ENCODE results near the gene RAB10. TPM values are rescaled to one million over a fixed set of nuclear protein-coding genes. Genes with fewer than 3 reads are reported as not detected.
"Not testable (repeated sequence)": the region's sequence is repeated elsewhere in the genome, so short reads cannot be mapped to it uniquely, and the experiment has no call there.

Gene RAB10
- polyA plus RNA-seq, 1 donor (not counting 4 experiments of a cell fraction or from before 2014, with no cell fraction given) = 252 TPM

DNA sequence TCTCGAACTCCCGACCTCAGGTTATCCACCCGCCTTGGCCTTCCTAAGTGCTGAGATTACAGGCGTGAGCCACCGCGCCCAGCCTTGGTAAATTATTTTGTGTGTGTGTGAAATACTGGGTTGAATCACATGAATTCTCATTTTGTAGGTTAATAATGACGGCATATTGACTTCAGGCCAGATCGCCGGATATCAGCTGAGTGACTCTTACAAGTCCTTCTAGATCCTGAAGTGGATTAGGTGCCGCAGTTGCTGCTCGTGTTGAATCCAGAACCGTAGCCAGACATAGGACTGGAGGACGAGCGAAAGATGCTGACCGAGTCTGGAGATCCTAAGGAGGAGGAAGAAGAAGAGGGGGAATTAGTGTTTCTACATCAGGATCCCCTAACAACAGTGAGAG is 39.4 kb upstream of the RAB10 start:
- no peak overlapping the region for H3K9ac ChIP-seq (ENCODE audit: control insufficient read depth, extremely low read depth, insufficient read depth, low read length)
- no peak overlapping the region for H3K4me3 ChIP-seq (ENCODE audit: control insufficient read depth in 2 of 3, extremely low read depth in 1 of 3, insufficient read depth in 2 of 3, low read depth in 1 of 3, low read length in 3 of 3)
- H3K4me1 ChIP-seq (ENCODE audit: control insufficient read depth, extremely low read depth, insufficient read depth, low read length) = peaks cover 16% of the 10 kb centered on the region
- dilution Hi-C loops (cut with MboI; ENCODE audit: extremely low pct_ligation_motif_present, low sequenced_read_pairs) = no loop called here
- FAIRE-seq = no peak
- no peaks in the 10 kb centered on the region for H3K9me3 ChIP-seq (ENCODE audit: control insufficient read depth, low read depth, low read length)
- no peak overlapping the region for H3K27ac ChIP-seq (ENCODE audit: control insufficient read depth, insufficient read depth, low read length)
- no peaks in the 10 kb centered on the region for H3K36me3 ChIP-seq (ENCODE audit: control insufficient read depth in 2 of 2, extremely low read depth in 1 of 2, insufficient read depth in 2 of 2, low read length in 2 of 2)
- TF ChIP-seq EZH2 (IDR thresholded peaks at IDR 0.05; ENCODE audit: low read length) = no peak
- TF ChIP-seq, protein P1, sequence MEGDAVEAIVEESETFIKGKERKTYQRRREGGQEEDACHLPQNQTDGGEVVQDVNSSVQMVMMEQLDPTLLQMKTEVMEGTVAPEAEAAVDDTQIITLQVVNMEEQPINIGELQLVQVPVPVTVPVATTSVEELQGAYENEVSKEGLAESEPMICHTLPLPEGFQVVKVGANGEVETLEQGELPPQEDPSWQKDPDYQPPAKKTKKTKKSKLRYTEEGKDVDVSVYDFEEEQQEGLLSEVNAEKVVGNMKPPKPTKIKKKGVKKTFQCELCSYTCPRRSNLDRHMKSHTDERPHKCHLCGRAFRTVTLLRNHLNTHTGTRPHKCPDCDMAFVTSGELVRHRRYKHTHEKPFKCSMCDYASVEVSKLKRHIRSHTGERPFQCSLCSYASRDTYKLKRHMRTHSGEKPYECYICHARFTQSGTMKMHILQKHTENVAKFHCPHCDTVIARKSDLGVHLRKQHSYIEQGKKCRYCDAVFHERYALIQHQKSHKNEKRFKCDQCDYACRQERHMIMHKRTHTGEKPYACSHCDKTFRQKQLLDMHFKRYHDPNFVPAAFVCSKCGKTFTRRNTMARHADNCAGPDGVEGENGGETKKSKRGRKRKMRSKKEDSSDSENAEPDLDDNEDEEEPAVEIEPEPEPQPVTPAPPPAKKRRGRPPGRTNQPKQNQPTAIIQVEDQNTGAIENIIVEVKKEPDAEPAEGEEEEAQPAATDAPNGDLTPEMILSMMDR (optimal IDR thresholded peaks at IDR 0.05 in 1 of 3, IDR thresholded peaks at IDR 0.05 in 1 of 3, conservative IDR thresholded peaks at IDR 0.05 in 1 of 3; ENCODE audit: extremely low read depth in 1 of 3, insufficient read depth in 2 of 3, low read length in 3 of 3) = no peak
- no peaks in the 10 kb centered on the region for H4K20me1 ChIP-seq (ENCODE audit: control insufficient read depth, extremely low read depth, insufficient read depth, low read length)
- no peak for DNase-seq (ENCODE audit: low read depth, low spot score)
- no peaks in the 10 kb centered on the region for H3K9me1 ChIP-seq (ENCODE audit: control insufficient read depth, extremely low read depth, insufficient read depth, low read length)
- H2AFZ ChIP-seq (ENCODE audit: control insufficient read depth, low read length) = no peak overlapping the region
- H3K27me3 ChIP-seq (ENCODE audit: control insufficient read depth, extremely low read depth, insufficient read depth, low read length) = no peaks in the 10 kb centered on the region
- H3K4me2 ChIP-seq (ENCODE audit: control insufficient read depth, extremely low read depth, insufficient read depth, low read depth, low read length) = no peak overlapping the region
- no peaks in the 10 kb centered on the region for H3K79me2 ChIP-seq (ENCODE audit: control insufficient read depth, insufficient read depth, low read length)

DNA sequence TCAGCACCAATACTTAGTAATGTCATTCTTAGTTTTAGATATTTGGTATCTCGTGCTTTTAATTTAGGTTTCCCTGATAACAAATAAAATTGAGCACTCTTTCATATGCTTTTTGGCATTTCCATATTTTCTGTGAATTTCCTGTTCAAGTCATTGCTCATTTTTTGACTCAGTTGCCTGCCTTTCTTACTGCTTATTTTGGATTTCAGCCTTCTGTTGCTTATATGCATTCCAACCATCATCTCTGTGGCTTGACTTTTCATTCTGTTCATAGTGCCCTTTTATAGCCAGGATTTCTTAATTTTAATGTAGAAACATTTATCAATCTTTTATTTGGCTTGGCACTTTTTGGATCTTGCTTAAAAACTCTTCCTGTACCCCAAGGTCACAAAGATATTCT is 37.0 kb upstream of the RAB10 start:
- H3K9me3 ChIP-seq (ENCODE audit: control insufficient read depth, low read depth, low read length) = no peaks in the 10 kb centered on the region
- no peaks in the 10 kb centered on the region for H3K27me3 ChIP-seq (ENCODE audit: control insufficient read depth, extremely low read depth, insufficient read depth, low read length)
- no peak overlapping the region for H3K4me2 ChIP-seq (ENCODE audit: control insufficient read depth, extremely low read depth, insufficient read depth, low read depth, low read length)
- no peak overlapping the region for H2AFZ ChIP-seq (ENCODE audit: control insufficient read depth, low read length)
- no peak for DNase-seq (ENCODE audit: low read depth, low spot score)
- H3K9ac ChIP-seq (ENCODE audit: control insufficient read depth, extremely low read depth, insufficient read depth, low read length) = no peak overlapping the region
- no peaks in the 10 kb centered on the region for H3K9me1 ChIP-seq (ENCODE audit: control insufficient read depth, extremely low read depth, insufficient read depth, low read length)
- peaks cover 24% of the 10 kb centered on the region for H3K4me1 ChIP-seq (ENCODE audit: control insufficient read depth, extremely low read depth, insufficient read depth, low read length)
- H4K20me1 ChIP-seq (ENCODE audit: control insufficient read depth, extremely low read depth, insufficient read depth, low read length) = no peaks in the 10 kb centered on the region
- no peak overlapping the region for H3K27ac ChIP-seq (ENCODE audit: control insufficient read depth, insufficient read depth, low read length)
- no peaks in the 10 kb centered on the region for H3K79me2 ChIP-seq (ENCODE audit: control insufficient read depth, insufficient read depth, low read length)
- no peaks in the 10 kb centered on the region for H3K36me3 ChIP-seq (ENCODE audit: control insufficient read depth in 2 of 2, extremely low read depth in 1 of 2, insufficient read depth in 2 of 2, low read length in 2 of 2)
- dilution Hi-C loops (cut with MboI; ENCODE audit: extremely low pct_ligation_motif_present, low sequenced_read_pairs) = no loop called here
- H3K4me3 ChIP-seq (ENCODE audit: control insufficient read depth in 2 of 3, extremely low read depth in 1 of 3, insufficient read depth in 2 of 3, low read depth in 1 of 3, low read length in 3 of 3) = no peak overlapping the region
- TF ChIP-seq EZH2 (IDR thresholded peaks at IDR 0.05; ENCODE audit: low read length) = no peak
- TF ChIP-seq, protein P1 (optimal IDR thresholded peaks at IDR 0.05 in 1 of 3, IDR thresholded peaks at IDR 0.05 in 1 of 3, conservative IDR thresholded peaks at IDR 0.05 in 1 of 3; ENCODE audit: extremely low read depth in 1 of 3, insufficient read depth in 2 of 3, low read length in 3 of 3) = no peak
- FAIRE-seq = no peak

DNA sequence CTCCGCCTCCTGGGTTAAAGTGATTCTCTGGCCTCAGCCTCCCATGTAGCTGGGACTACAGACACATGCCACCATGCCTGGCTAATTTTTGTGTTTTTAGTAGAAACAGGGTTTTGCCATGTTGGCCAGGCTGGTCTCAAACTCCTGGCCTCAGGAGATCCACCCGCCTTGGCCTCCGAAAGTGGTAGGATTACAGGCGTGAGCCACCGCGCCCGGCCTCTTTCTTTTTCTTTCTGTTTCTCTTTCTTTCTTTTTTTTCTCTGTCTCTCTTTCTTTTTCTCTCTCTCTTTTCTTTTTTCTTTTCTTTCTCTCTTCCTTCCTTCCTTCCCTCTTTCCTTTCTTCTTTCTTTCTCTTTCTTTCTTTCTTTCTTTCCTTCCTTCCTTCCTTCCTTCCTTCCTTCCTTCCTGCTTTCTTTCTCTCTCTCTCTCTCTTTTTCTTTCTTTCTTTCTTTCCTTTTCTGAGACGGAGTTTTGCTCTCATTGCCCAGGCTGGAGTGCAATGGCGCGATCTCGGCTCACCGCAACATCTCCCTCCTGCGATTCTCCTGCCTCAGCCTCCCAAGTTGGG is 35.0 kb upstream of the RAB10 start:
- H3K9me1 ChIP-seq (ENCODE audit: control insufficient read depth, extremely low read depth, insufficient read depth, low read length); H3K4me3 ChIP-seq (ENCODE audit: control insufficient read depth in 2 of 3, extremely low read depth in 1 of 3, insufficient read depth in 2 of 3, low read depth in 1 of 3, low read length in 3 of 3); dilution Hi-C loops (cut with MboI; ENCODE audit: extremely low pct_ligation_motif_present, low sequenced_read_pairs); H3K27ac ChIP-seq (ENCODE audit: control insufficient read depth, insufficient read depth, low read length); H3K79me2 ChIP-seq (ENCODE audit: control insufficient read depth, insufficient read depth, low read length); H3K9me3 ChIP-seq (ENCODE audit: control insufficient read depth, low read depth, low read length); H3K36me3 ChIP-seq (ENCODE audit: control insufficient read depth in 2 of 2, extremely low read depth in 1 of 2, insufficient read depth in 2 of 2, low read length in 2 of 2); H3K27me3 ChIP-seq (ENCODE audit: control insufficient read depth, extremely low read depth, insufficient read depth, low read length); H4K20me1 ChIP-seq (ENCODE audit: control insufficient read depth, extremely low read depth, insufficient read depth, low read length); H2AFZ ChIP-seq (ENCODE audit: control insufficient read depth, low read length); H3K4me2 ChIP-seq (ENCODE audit: control insufficient read depth, extremely low read depth, insufficient read depth, low read depth, low read length); FAIRE-seq; H3K9ac ChIP-seq (ENCODE audit: control insufficient read depth, extremely low read depth, insufficient read depth, low read length); DNase-seq (ENCODE audit: low read depth, low spot score): not testable (repeated sequence)
- H3K4me1 ChIP-seq (ENCODE audit: control insufficient read depth, extremely low read depth, insufficient read depth, low read length) = peaks cover 33% of the 10 kb centered on the region

DNA sequence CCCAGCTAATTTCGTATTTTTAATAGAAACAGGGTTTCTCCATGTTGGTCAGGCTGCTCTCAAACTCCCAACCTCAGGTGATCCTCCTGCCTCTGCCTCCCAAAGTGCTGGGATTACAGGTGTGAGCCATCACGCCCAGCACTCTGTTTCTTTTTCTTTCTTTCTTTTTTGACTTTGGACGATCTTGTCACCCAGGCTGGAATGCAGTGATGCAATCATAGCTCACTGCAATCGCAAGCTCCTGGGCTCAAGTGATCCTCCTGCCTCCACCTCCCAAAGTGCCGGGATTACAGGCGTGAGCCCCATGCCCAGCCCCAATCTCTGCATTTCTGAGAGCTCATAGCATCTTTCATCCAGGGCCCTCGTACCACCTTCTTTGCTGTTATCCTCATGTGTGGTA is 34.5 kb upstream of the RAB10 start:
- H3K27ac ChIP-seq (ENCODE audit: control insufficient read depth, insufficient read depth, low read length); H3K9me3 ChIP-seq (ENCODE audit: control insufficient read depth, low read depth, low read length); H3K9ac ChIP-seq (ENCODE audit: control insufficient read depth, extremely low read depth, insufficient read depth, low read length); H3K36me3 ChIP-seq (ENCODE audit: control insufficient read depth in 2 of 2, extremely low read depth in 1 of 2, insufficient read depth in 2 of 2, low read length in 2 of 2); H4K20me1 ChIP-seq (ENCODE audit: control insufficient read depth, extremely low read depth, insufficient read depth, low read length); H3K4me2 ChIP-seq (ENCODE audit: control insufficient read depth, extremely low read depth, insufficient read depth, low read depth, low read length); H3K4me3 ChIP-seq (ENCODE audit: control insufficient read depth in 2 of 3, extremely low read depth in 1 of 3, insufficient read depth in 2 of 3, low read depth in 1 of 3, low read length in 3 of 3); FAIRE-seq; DNase-seq (ENCODE audit: low read depth, low spot score); H2AFZ ChIP-seq (ENCODE audit: control insufficient read depth, low read length); H3K9me1 ChIP-seq (ENCODE audit: control insufficient read depth, extremely low read depth, insufficient read depth, low read length); H3K27me3 ChIP-seq (ENCODE audit: control insufficient read depth, extremely low read depth, insufficient read depth, low read length); H3K79me2 ChIP-seq (ENCODE audit: control insufficient read depth, insufficient read depth, low read length); dilution Hi-C loops (cut with MboI; ENCODE audit: extremely low pct_ligation_motif_present, low sequenced_read_pairs): not testable (repeated sequence)
- peaks cover 33% of the 10 kb centered on the region for H3K4me1 ChIP-seq (ENCODE audit: control insufficient read depth, extremely low read depth, insufficient read depth, low read length)

All from keratinocyte (primary cell).